Measurements from ENCODE around the gene FAF2. TPM values are rescaled to one million over a fixed set of nuclear protein-coding genes. Genes with fewer than 3 reads are reported as not detected.

FAF2 gene
- total and polyA plus RNA-seq, 4 donors, result 12.7 to 28.3 (median 16.5) TPM

DNA sequence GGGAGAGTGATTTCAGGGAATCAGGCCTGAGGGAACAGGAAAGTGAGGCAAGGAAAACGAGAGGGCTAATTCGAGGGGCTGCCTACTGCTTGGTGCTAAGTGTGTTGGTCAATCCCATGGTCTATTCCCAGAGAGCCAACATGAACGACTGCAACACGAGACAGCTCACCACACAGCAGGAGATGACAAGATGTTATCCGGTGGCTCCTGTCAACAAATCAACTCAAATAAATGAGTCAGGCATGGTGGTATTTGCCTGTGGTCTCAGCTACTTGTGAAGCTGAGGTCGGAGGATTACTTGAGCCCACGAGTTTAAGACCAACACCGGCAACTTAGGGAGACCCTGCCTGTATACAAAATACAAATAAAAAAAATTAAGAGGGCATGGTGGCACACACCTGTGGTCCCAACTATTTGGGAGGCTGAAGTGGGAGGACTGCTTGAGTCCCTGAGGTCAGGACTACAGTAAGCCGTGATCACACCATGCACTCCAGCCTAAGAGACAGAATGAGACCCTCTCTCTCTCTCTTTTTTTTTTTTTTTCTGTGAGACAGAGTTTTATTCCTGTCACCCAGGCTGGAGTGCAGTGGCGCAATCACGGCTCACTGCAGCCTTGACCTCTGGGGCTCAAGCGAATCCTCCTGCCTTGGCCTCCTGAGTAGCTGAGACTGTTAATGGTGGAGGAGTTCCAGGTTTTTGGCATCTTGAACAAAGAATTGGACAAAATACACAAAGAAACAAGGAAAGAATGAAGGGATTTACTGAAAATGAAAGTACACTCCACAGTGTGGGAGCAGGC lies 9.0 kb upstream of the FAF2 start:
- no peak for DNase-seq (ENCODE audit: low spot score)
- Histone ChIP-seq H3K27ac (ENCODE audit: low read depth in 1 of 2, low read length in 2 of 2) (no peak overlapping the region), H3K36me3 (ENCODE audit: control insufficient read depth in 4 of 4, insufficient read depth in 3 of 4, low read depth in 1 of 4, low read length in 3 of 4) (no peaks in the 10 kb centered on the region), H3K9ac (ENCODE audit: low read depth in 1 of 2, low read length in 2 of 2) (no peak overlapping the region), H3K27me3 (ENCODE audit: control insufficient read depth in 4 of 4, insufficient read depth in 4 of 4, low read length in 3 of 4) (no peaks in the 10 kb centered on the region), H3K4me3 (ENCODE audit: low read depth in 1 of 3, low read length in 3 of 3) (no peak overlapping the region), H3K4me1 (ENCODE audit: control insufficient read depth in 4 of 4, insufficient read depth in 4 of 4, low read length in 3 of 4) (peaks cover 0 to 6% (median 2%) of the 10 kb centered on the region in 4 donors), H3K9me3 (ENCODE audit: control insufficient read depth in 4 of 4, low read length in 3 of 4) (no peaks in the 10 kb centered on the region)
- 77% methylated on average over 12 of the region's 12 CpGs for WGBS
- TF ChIP-seq NR2F2 (IDR thresholded peaks at IDR 0.05), result no peak

DNA sequence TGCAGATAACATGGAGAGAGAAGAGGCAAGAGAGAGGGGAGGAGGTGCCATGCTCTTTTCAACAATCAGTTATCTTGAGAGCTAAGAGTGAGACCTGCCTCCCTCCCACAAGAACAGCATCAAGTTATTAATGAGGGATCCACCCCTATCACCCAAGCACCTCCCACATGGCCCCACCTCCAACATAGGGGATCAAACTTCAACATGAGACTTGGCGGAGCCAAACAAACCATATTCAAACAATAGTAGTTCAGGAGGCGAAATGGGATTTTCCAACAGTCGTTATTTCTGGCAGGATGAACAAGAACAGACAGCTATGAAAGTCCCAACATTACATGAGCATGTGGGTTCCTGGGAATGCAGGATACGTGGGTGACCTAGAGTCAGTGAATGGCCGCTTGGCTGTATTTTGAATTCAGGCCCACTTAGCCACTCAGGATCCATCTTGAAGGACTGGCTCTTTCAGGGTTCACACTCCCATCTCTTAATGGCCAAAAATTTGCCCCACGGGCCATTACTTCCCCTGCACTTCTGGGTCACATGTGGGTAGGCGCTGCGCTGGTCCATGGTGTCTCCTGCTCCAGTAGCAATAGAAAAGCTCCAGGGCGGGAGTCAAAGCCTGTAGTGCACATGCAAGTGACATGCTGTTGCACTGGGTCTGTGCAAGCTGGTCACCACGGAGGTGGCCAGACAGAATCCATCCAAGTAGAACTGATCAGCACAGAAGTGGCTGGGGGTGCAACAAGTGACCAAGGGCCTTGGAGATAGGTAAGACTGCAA lies 7.1 kb upstream of the FAF2 start:
- no peak overlapping the region for H3K9ac ChIP-seq (ENCODE audit: low read depth in 1 of 2, low read length in 2 of 2)

DNA sequence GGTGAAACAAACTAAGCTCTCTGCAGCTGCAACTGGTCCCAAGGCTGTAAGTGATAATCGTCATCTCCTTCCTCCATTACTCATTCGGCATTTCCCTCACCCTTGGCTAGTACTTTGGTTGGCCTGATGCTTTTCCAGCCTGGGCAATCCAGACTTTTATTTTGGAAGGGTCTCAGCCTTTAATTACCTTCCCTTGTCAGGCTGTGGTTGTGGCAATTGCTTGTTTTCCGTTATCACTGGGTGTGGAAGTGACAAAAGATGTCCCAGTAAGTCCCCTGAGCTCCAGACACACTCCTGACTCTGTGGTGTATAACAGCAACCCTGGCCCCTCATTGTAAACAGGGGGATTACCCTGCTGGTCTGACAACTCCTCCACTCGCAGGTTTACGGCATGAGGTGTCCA lies 6.3 kb upstream of the FAF2 start:
- Histone ChIP-seq H3K27ac (ENCODE audit: low read depth in 1 of 2, low read length in 2 of 2) (no peak overlapping the region), H3K9me3 (ENCODE audit: control insufficient read depth in 4 of 4, low read length in 3 of 4) (no peaks in the 10 kb centered on the region), H3K9ac (ENCODE audit: low read depth in 1 of 2, low read length in 2 of 2) (no peak overlapping the region), H3K4me1 (ENCODE audit: control insufficient read depth in 4 of 4, insufficient read depth in 4 of 4, low read length in 3 of 4) (peaks cover 0 to 4% (median 2%) of the 10 kb centered on the region in 4 donors), H3K4me3 (ENCODE audit: low read depth in 1 of 3, low read length in 3 of 3) (no peak overlapping the region), H3K27me3 (ENCODE audit: control insufficient read depth in 4 of 4, insufficient read depth in 4 of 4, low read length in 3 of 4) (no peaks in the 10 kb centered on the region), H3K36me3 (ENCODE audit: control insufficient read depth in 4 of 4, insufficient read depth in 3 of 4, low read depth in 1 of 4, low read length in 3 of 4) (no peaks in the 10 kb centered on the region)
- DNase-seq (ENCODE audit: low spot score), result no peak
- WGBS, result 61% methylated on average over 5 of the region's 5 CpGs
- TF ChIP-seq TAF1 (conservative IDR thresholded peaks at IDR 0.05), result no peak
- TF ChIP-seq, protein P1, sequence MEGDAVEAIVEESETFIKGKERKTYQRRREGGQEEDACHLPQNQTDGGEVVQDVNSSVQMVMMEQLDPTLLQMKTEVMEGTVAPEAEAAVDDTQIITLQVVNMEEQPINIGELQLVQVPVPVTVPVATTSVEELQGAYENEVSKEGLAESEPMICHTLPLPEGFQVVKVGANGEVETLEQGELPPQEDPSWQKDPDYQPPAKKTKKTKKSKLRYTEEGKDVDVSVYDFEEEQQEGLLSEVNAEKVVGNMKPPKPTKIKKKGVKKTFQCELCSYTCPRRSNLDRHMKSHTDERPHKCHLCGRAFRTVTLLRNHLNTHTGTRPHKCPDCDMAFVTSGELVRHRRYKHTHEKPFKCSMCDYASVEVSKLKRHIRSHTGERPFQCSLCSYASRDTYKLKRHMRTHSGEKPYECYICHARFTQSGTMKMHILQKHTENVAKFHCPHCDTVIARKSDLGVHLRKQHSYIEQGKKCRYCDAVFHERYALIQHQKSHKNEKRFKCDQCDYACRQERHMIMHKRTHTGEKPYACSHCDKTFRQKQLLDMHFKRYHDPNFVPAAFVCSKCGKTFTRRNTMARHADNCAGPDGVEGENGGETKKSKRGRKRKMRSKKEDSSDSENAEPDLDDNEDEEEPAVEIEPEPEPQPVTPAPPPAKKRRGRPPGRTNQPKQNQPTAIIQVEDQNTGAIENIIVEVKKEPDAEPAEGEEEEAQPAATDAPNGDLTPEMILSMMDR (IDR thresholded peaks at IDR 0.05; ENCODE audit: low read depth, low read length, missing input control), result no peak
- no peak for TF ChIP-seq HNF4G (IDR thresholded peaks at IDR 0.05)
- TF ChIP-seq, protein P2, sequence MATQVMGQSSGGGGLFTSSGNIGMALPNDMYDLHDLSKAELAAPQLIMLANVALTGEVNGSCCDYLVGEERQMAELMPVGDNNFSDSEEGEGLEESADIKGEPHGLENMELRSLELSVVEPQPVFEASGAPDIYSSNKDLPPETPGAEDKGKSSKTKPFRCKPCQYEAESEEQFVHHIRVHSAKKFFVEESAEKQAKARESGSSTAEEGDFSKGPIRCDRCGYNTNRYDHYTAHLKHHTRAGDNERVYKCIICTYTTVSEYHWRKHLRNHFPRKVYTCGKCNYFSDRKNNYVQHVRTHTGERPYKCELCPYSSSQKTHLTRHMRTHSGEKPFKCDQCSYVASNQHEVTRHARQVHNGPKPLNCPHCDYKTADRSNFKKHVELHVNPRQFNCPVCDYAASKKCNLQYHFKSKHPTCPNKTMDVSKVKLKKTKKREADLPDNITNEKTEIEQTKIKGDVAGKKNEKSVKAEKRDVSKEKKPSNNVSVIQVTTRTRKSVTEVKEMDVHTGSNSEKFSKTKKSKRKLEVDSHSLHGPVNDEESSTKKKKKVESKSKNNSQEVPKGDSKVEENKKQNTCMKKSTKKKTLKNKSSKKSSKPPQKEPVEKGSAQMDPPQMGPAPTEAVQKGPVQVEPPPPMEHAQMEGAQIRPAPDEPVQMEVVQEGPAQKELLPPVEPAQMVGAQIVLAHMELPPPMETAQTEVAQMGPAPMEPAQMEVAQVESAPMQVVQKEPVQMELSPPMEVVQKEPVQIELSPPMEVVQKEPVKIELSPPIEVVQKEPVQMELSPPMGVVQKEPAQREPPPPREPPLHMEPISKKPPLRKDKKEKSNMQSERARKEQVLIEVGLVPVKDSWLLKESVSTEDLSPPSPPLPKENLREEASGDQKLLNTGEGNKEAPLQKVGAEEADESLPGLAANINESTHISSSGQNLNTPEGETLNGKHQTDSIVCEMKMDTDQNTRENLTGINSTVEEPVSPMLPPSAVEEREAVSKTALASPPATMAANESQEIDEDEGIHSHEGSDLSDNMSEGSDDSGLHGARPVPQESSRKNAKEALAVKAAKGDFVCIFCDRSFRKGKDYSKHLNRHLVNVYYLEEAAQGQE (IDR thresholded peaks at IDR 0.05), result no peak
- TF ChIP-seq RAD21 (IDR thresholded peaks at IDR 0.05), result no peak
- no peak for TF ChIP-seq SP1 (IDR thresholded peaks at IDR 0.05)
- TF ChIP-seq JUND (IDR thresholded peaks at IDR 0.05), result no peak

More for the DNA sequence above, 7.1 kb upstream of the FAF2 start:
- Histone ChIP-seq H3K27ac (ENCODE audit: low read depth in 1 of 2, low read length in 2 of 2) (no peak overlapping the region), H3K27me3 (ENCODE audit: control insufficient read depth in 4 of 4, insufficient read depth in 4 of 4, low read length in 3 of 4) (no peaks in the 10 kb centered on the region), H3K4me1 (ENCODE audit: control insufficient read depth in 4 of 4, insufficient read depth in 4 of 4, low read length in 3 of 4) (peaks cover 0 to 6% (median 2%) of the 10 kb centered on the region in 4 donors), H3K36me3 (ENCODE audit: control insufficient read depth in 4 of 4, insufficient read depth in 3 of 4, low read depth in 1 of 4, low read length in 3 of 4) (no peaks in the 10 kb centered on the region), H3K9me3 (ENCODE audit: control insufficient read depth in 4 of 4, low read length in 3 of 4) (no peaks in the 10 kb centered on the region), H3K4me3 (ENCODE audit: low read depth in 1 of 3, low read length in 3 of 3) (no peak overlapping the region)
- 67% methylated on average over 10 of the region's 10 CpGs for WGBS
- TF ChIP-seq, protein P1 (IDR thresholded peaks at IDR 0.05; ENCODE audit: low read depth, low read length, missing input control), result no peak
- TF ChIP-seq SP1 (IDR thresholded peaks at IDR 0.05) (peak; percentile 21), HNF4A (conservative IDR thresholded peaks at IDR 0.05) (peak in 1 of 2 donors; percentile 18)
- TF ChIP-seq, protein P2 (IDR thresholded peaks at IDR 0.05), result no peak
- DNase-seq (ENCODE audit: low spot score), result no peak

Data from liver (tissue), 9 donors.